Activated naive CD4-positive, alpha-beta T cell treated with anti-CD3 and anti-CD28 coated beads, Interleukin-2, amount 50 U/mL, for 72 hours (primary cell): ENCODE measurements around the gene TEX30. TPM values are rescaled to one million over a fixed set of nuclear protein-coding genes. Genes with fewer than 3 reads are reported as not detected.
"Not testable (repeated sequence)": the region's sequence is repeated elsewhere in the genome, so short reads cannot be mapped to it uniquely, and the experiment has no call there.

Source experiments
- ATAC-seq, 2 donors: fragments of 150-1000 bp; cut with Tn5 transposase; 2 replicates each; pipeline ENCODE4 v1.10.0; 2021; ENCODE audit warnings: mild to moderate bottlenecking in 2 of 2, moderate library complexity in 2 of 2
- DNase-seq, 2 donors: peaks; one replicate each; pipeline ENCODE4 v3.0.0; 2021 to 2022; ENCODE audit warnings: low spot score in 2 of 2
- H3K27ac Mint-ChIP-seq, 2 donors: one replicate each; pipeline ENCODE4 v1.8.0; 2022; ENCODE audit warnings: mild to moderate bottlenecking in 2 of 2, mixed read lengths in 2 of 2
- H3K36me3 Mint-ChIP-seq, 2 donors: one replicate each; pipeline ENCODE4 v1.8.0; 2022; ENCODE audit warnings: mixed read lengths in 2 of 2
- H3K9me3 Mint-ChIP-seq, 2 donors: one replicate each; pipeline ENCODE4 v1.8.0; 2022; ENCODE audit warnings: mixed read lengths in 2 of 2
- total RNA-seq, 2 donors: library from RNA; stranded (reverse); gene quantifications; one replicate each; pipeline ENCODE4 v1.2.3, GENCODE V29; 2022

Gene TEX30
- total RNA-seq, 2 donors from 2014 or later, result 17.4 to 23.4 TPM

GRCh38 chr13:102792396-102792795 is 18.8 kb upstream of the TEX30 start:
- ATAC-seq (no peak), DNase-seq (no peak)
- H3K27ac Mint-ChIP-seq, result no peak overlapping the region
- peaks cover 4 to 18% of the 10 kb centered on the region in 2 donors for H3K36me3 Mint-ChIP-seq
- no peaks in the 10 kb centered on the region for H3K9me3 Mint-ChIP-seq

DNA sequence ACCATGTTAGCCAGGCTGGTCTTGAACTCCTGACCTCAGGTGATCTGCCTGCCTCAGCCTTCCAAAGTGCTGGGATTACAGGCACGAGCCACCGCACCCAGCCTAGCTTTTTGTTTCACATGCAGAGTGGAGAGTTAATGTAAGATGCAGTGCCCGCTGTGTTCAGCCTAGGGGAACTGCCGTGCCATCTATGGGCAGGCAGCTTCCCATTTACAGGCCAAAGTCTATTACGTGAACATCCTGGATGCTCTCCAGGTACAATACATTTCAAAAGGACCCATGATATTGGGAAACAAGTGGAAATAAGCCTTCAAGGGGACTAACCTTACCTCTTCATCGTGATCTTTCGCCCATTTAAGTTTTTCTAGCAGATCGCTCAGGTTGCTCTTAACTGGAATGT is 15.1 kb upstream of the TEX30 start:
- no peak overlapping the region for H3K27ac Mint-ChIP-seq
- ATAC-seq (no peak), DNase-seq (no peak)
- H3K9me3 Mint-ChIP-seq, result no peaks in the 10 kb centered on the region
- peaks cover 4 to 18% of the 10 kb centered on the region in 2 donors for H3K36me3 Mint-ChIP-seq

DNA sequence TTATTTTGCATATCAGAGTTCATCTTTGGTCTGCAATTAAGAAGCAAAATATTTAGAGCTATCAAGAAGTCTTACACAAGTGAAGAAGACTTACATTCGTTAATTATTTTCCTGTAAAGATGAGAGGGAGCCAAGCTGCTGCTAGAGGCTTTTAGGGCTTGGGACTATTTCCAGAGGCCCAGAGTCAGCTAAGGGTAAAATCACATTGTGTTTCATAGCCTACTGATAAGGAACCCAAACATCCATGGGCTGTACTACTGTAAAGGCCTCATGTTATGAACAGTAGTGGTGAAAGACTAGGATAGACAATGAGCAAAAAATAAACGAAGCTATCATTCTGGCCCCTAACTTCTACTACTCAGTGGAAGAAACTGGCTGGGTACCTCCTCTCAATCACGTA is 10.9 kb upstream of the TEX30 start:
- H3K36me3 Mint-ChIP-seq, result peaks cover 19 to 34% of the 10 kb centered on the region in 2 donors
- H3K27ac Mint-ChIP-seq, result no peak overlapping the region
- DNase-seq, result no peak
- H3K9me3 Mint-ChIP-seq, result no peaks in the 10 kb centered on the region
- no peak for ATAC-seq

DNA sequence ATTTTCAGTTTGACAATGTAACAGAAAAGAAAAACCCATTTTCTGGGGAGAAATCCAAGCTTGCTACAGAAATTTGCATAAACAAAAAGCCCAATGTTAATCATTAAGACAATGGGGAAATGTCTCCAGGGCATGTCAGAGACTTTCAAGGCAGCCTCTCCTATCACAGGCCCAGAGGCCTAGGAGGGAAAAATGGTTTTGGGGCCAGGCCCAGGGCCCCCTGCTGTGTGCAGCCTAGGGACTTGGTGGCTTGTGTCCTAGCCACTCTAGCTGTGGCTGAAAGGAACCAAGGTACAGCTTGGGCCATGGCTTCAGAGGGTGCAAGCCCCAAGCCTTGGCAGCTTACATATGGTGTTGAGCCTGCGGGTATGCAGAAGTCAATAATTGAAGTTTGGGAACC is 8.0 kb upstream of the TEX30 start:
- Mint-ChIP-seq H3K27ac (peak overlapping the region in 1 of 2 donors; percentile 59), H3K9me3 (no peaks in the 10 kb centered on the region), H3K36me3 (peaks cover 19 to 27% of the 10 kb centered on the region in 2 donors)
- ATAC-seq, result no peak
- no peak for DNase-seq

- ATAC-seq, H3K9me3 Mint-ChIP-seq, DNase-seq: not testable (repeated sequence)
- Mint-ChIP-seq H3K27ac (peak overlapping the region in 1 of 2 donors; percentile 91), H3K36me3 (peaks cover 19 to 27% of the 10 kb centered on the region in 2 donors)
Measured at GRCh38 chr13:102780656-102781055, 7.1 kb upstream of the TEX30 start.

DNA sequence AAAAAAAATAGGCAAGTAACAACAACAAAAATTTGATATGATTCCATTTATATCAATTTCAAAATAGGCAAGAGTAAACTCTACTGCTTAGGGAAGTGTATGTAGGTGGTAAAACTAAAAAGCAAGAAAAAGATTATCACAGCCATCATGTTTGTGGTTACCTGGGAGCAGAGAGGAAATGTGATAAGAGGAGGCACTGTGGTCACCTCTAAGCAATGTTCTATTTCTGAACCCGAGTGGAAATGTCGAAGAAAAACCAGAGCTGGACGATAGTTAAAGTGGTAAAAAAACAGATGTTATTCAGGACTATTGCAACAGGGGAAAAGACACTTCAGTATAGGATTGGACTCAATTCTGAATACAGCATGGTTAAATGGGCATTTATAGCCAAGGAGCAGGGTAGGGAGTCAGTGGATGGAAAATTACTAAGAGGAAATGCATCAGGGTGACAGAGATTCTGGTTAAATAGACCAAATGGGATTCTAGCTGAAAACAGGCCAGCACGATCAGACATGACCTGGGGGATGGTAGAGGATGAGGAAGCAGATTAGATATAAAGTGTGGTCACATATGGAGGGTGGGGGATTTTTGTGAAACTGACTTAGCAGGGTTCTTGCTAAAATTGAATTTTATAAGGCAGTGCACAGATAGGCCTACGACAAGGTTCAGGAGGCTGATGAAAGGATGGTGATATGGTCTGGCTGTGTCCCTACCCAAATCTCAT is 6.0 kb upstream of the TEX30 start:
- DNase-seq (no peak), ATAC-seq (peak; percentile 75 to 85)
- Mint-ChIP-seq H3K9me3 (no peaks in the 10 kb centered on the region), H3K27ac (peak overlapping the region; percentile 26 to 91), H3K36me3 (peaks cover 20 to 33% of the 10 kb centered on the region in 2 donors)

DNA sequence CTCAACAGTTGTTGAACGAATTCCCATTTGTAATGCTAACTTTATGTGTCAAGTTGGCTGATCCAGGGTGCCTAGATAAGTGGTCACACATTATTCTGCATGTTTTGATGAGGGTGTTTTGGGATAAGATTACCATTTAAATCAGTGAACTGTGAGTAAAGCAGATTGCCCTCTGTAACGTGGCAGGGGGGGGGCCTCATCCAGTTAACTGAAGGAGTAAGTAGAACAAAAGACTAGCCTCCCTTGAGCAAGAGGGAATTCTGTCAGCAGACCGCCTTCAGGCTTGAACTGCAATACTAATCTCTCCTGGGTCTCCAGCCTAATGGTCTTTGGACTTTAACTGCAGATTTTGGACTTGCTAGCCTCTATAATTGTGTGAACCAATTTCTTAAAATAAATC is 4.2 kb upstream of the TEX30 start:
- no peaks in the 10 kb centered on the region for H3K9me3 Mint-ChIP-seq
- no peak for DNase-seq
- no peak for ATAC-seq
- H3K36me3 Mint-ChIP-seq, result peaks cover 35 to 41% of the 10 kb centered on the region in 2 donors
- H3K27ac Mint-ChIP-seq, result no peak overlapping the region

DNA sequence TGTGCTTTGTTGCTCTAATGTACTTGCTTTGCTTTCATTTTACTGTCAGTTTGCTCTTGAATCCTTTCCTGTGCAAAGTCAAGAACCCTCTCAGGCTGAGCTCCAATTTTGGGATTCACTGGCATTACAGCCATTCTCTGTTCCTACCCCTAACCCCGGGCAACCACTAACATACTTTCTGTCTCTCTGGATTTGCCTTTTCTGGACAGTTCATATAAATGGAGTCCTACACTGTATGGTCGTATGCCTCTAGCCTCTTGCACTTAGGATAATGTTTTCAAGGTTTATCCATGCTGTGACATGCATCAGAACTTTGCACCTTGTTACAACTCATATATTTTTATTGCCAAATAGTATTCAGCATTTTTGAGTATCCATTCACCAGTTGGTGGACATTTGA is 2.7 kb upstream of the TEX30 start:
- Mint-ChIP-seq H3K36me3 (peaks cover 27 to 29% of the 10 kb centered on the region in 2 donors), H3K27ac (no peak overlapping the region), H3K9me3 (no peaks in the 10 kb centered on the region)
- ATAC-seq (no peak), DNase-seq (no peak)

DNA sequence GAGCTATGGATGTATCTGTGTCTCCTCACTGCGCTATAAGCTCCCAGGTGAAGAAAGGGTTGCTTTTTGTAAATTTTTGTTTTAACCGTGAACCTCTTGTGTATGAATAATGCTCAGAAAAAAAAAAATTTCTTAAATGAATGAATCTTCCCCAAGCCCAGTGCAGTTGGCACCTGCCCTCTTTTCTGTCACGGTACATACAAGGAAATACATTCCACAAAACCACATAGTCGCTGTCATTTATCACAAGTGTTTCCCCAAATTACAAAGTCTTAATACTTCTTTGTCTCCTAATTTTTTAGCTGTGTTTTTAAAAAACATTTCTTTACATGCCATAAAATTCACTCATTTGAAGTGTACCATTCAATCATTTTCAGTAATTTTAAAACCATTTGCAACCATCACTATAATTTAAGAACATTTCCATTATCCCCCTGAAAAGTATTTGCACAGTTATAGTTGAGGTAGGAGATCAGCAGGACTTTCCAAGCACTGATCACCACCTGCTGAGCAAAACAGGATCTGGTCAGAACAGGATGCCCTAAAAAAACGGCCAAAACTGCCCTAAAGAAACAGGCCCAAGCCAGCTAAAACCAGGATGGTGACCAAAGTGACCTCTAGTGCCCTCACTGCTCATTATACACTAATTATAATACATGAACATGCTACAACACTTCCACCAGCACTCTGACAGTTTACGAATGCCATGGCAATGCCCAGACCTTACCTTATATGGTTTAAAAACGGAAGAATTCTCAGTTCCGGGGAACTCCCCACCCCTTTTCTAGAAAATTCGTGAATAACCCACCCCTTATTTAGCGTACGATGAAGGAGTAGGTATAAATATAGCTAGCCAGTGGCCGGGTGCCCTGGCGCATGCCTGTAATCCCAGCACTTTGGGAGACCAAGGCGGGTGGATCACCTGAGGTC is 1.3 kb upstream of the TEX30 start:
- ATAC-seq (no peak), DNase-seq (no peak)
- Mint-ChIP-seq H3K36me3 (peaks cover 18 to 24% of the 10 kb centered on the region in 2 donors), H3K9me3 (no peaks in the 10 kb centered on the region), H3K27ac (peak overlapping the region; percentile 70 to 93)

GRCh38 chr13:102774214-102774568 is 605 bp upstream of the TEX30 start:
- Mint-ChIP-seq H3K36me3 (peaks cover 18 to 24% of the 10 kb centered on the region in 2 donors), H3K27ac (peak overlapping the region; percentile 70 to 93), H3K9me3 (no peaks in the 10 kb centered on the region)
- DNase-seq (no peak), ATAC-seq (no peak)

- no peaks in the 10 kb centered on the region for H3K9me3 Mint-ChIP-seq
- no peak for DNase-seq
- peak overlapping the region in 1 of 2 donors; percentile 93 for H3K27ac Mint-ChIP-seq
- H3K36me3 Mint-ChIP-seq, result peaks cover 18 to 27% of the 10 kb centered on the region in 2 donors
- no peak for ATAC-seq
Measured at GRCh38 chr13:102772042-102772425, 1.6 kb downstream of the TEX30 start.

GRCh38 chr13:102771298-102772041 is 2.1 kb downstream of the TEX30 start:
- peaks cover 18 to 30% of the 10 kb centered on the region in 2 donors for H3K36me3 Mint-ChIP-seq
- H3K27ac Mint-ChIP-seq, result no peak overlapping the region
- ATAC-seq, result no peak
- no peaks in the 10 kb centered on the region for H3K9me3 Mint-ChIP-seq
- no peak for DNase-seq

DNA sequence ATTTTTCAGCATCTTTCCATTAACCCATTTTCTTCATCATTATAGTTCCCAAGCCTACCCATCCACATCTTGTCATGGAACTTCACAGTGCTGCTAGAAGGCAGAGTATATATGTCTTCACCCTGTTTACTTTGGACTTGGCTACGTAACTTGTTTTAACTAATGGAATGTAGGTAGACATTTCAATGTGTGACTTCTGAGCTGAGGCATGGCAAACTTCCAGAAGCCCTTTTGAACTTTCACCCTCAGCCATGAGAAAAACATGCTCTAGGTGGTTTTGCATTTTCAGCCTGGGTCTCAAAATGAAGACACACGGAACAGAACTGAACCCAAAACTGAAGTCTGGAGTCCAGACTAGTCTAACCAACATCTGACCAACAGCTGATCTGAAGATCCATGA is 3.2 kb downstream of the TEX30 start:
- H3K9me3 Mint-ChIP-seq, result no peaks in the 10 kb centered on the region
- no peak overlapping the region for H3K27ac Mint-ChIP-seq
- ATAC-seq (no peak), DNase-seq (no peak)
- H3K36me3 Mint-ChIP-seq, result peaks cover 18 to 30% of the 10 kb centered on the region in 2 donors

GRCh38 chr13:102769679-102770078 is 3.9 kb downstream of the TEX30 start:
- ATAC-seq, result no peak
- no peak for DNase-seq
- Mint-ChIP-seq H3K36me3 (peaks cover 13 to 30% of the 10 kb centered on the region in 2 donors), H3K27ac (no peak overlapping the region), H3K9me3 (no peaks in the 10 kb centered on the region)

DNA sequence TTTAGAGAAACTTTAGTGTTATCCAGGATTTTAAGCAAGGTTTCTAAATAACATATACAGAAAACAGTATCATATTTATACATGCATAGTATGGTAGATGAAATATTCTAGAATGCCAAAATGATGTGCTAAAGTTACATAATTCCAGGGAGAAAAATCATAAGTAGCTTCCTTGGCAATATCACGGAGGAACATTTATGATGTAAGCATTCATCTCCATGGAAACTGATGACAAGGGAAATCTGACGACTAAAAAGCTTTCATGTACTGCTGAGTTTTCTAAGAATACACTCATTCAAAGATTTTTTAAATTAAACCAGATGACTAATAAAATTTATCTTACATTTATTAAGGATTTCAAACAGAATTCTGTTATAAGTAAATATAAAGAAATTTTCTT is 4.7 kb downstream of the TEX30 start:
- Mint-ChIP-seq H3K27ac (no peak overlapping the region), H3K36me3 (peaks cover 6 to 22% of the 10 kb centered on the region in 2 donors), H3K9me3 (no peaks in the 10 kb centered on the region)
- DNase-seq (no peak), ATAC-seq (no peak)

- Mint-ChIP-seq H3K9me3 (no peaks in the 10 kb centered on the region), H3K36me3 (peaks cover 0 to 6% of the 10 kb centered on the region in 2 donors), H3K27ac (no peak overlapping the region)
- ATAC-seq (no peak), DNase-seq (no peak)
Measured at GRCh38 chr13:102763741-102764140, 9.8 kb downstream of the TEX30 start.

DNA sequence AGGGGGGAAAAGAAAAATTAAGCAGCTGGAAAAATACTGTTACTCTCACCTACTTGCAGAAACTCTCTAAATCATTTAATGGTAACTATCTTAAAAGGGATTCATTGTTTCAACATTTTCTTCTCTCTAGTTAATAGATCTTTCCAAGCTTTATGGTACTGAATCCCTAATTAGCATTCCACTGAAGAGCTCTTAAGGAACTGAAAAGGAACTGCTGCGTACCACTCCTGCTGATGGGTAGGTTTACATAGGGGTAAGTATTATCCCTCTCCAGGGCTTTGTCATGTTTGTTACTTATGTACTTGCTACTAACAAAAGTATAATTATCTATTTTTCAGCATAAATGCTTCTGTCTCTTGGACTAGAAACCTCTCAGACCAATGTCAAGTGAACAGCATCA is 12.5 kb downstream of the TEX30 start:
- Mint-ChIP-seq H3K36me3 (no peaks in the 10 kb centered on the region), H3K27ac (no peak overlapping the region), H3K9me3 (no peaks in the 10 kb centered on the region)
- ATAC-seq, result no peak
- no peak for DNase-seq
